Neural progenitor cell (in vitro differentiated cells): ENCODE data around the gene MORN5. TPM values are rescaled to one million over a fixed set of nuclear protein-coding genes. Genes with fewer than 3 reads are reported as not detected.

Source experiments
- DNase-seq: peaks from one replicate; pipeline ENCODE4 v3.0.0-alpha.2; 2016; ENCODE audit warnings: low spot score
- H2AFZ ChIP-seq: fragments of 200-600 bp; sonication (generic); replicated peaks from 2 replicates; pipeline ENCODE4 v1.6.1; 2016; ENCODE audit warnings: antibody characterized with exemption
- H3F3A ChIP-seq: fragments of 200-600 bp; sonication (generic); 2 replicates; pipeline ENCODE4 v1.6.1; 2016; ENCODE audit warnings: antibody characterized with exemption, low read depth
- H3K27ac ChIP-seq: fragments of 200-600 bp; sonication (generic); 2 replicates; pipeline ENCODE4 v1.5.1; 2016; ENCODE audit warnings: mild to moderate bottlenecking
- H3K27me3 ChIP-seq: fragments of 200-600 bp; sonication (generic); 2 replicates; pipeline ENCODE4 v1.6.1; 2016; ENCODE audit warnings: mild to moderate bottlenecking, moderate library complexity
- H3K36me3 ChIP-seq: fragments of 200-600 bp; sonication (generic); 2 replicates; pipeline ENCODE4 v1.5.1; 2016
- H3K4me1 ChIP-seq: fragments of 200-600 bp; sonication (generic); 2 replicates; pipeline ENCODE4 v1.6.1; 2016; ENCODE audit warnings: mixed run types
- H3K4me2 ChIP-seq: fragments of 200-600 bp; sonication (generic); 2 replicates; pipeline ENCODE4 v1.6.1; 2016
- H3K4me3 ChIP-seq: fragments of 200-600 bp; sonication (generic); 2 replicates; pipeline ENCODE4 v1.5.1; 2016
- H3K79me2 ChIP-seq: fragments of 200-600 bp; sonication (generic); 2 replicates; pipeline ENCODE4 v1.6.1; 2016; ENCODE audit warnings: low read depth
- H3K9ac ChIP-seq: fragments of 200-600 bp; sonication (generic); 2 replicates; pipeline ENCODE4 v1.6.1; 2016
- H3K9me3 ChIP-seq: fragments of 200-600 bp; sonication (generic); 2 replicates; pipeline ENCODE4 v1.5.1; 2016; ENCODE audit warnings: low read depth
- H4K20me1 ChIP-seq: fragments of 200-600 bp; sonication (generic); 2 replicates; pipeline ENCODE4 v1.6.1; 2016; ENCODE audit warnings: low read depth
- H3K27ac Mint-ChIP-seq: 3 replicates; pipeline ENCODE4 v1.8.0; 2021; ENCODE audit warnings: mixed read lengths
- H3K27me3 Mint-ChIP-seq: 2 replicates; pipeline ENCODE4 v1.8.0; 2022; ENCODE audit warnings: low read depth, mild to moderate bottlenecking, inconsistent platforms, moderate library complexity, mixed read lengths; ENCODE audit not compliant: insufficient read depth
- H3K36me3 Mint-ChIP-seq: 3 replicates; pipeline ENCODE4 v1.8.0; 2021; ENCODE audit warnings: mixed read lengths
- H3K4me1 Mint-ChIP-seq: 3 replicates; pipeline ENCODE4 v1.8.0; 2021; ENCODE audit warnings: mixed read lengths
- H3K4me3 Mint-ChIP-seq: 3 replicates; pipeline ENCODE4 v1.8.0; 2021; ENCODE audit warnings: mild to moderate bottlenecking, moderate library complexity, mixed read lengths
- H3K9me3 Mint-ChIP-seq: 3 replicates; pipeline ENCODE4 v1.8.0; 2020; ENCODE audit warnings: mixed read lengths
- CTCF ChIP-seq: fragments of 200-600 bp; sonication (generic); IDR thresholded peaks from 2 replicates; pipeline ENCODE4 v1.5.1; 2017; ENCODE audit warnings: antibody characterized with exemption, mild to moderate bottlenecking
- EZH2 ChIP-seq: fragments of 200-600 bp; sonication (generic); IDR thresholded peaks from 2 replicates; pipeline ENCODE4 v1.6.1; 2017; ENCODE audit warnings: antibody characterized with exemption, mild to moderate bottlenecking, moderate library complexity
- EZH2phosphoT487 ChIP-seq: fragments of 200-600 bp; sonication (generic); IDR thresholded peaks from 2 replicates; pipeline ENCODE4 v1.6.1; 2017; ENCODE audit warnings: antibody characterized with exemption
- microRNA-seq: library from miRNA; unstranded; fragments of <30 nt; microRNA quantifications from one replicate; pipeline ENCODE4, GENCODE V29; 2016
- small RNA-seq: library from RNA; depleted of rRNA; stranded (forward); fragments of <200 nt; gene quantifications from one replicate; pipeline ENCODE3, GENCODE V24; 2015
- total RNA-seq: library from RNA; depleted of rRNA; stranded (reverse); fragments of >200 nt; gene quantifications from 2 replicates; pipeline ENCODE4 v1.2.3, GENCODE V29; 2015; ENCODE audit warnings: low replicate concordance

Gene MORN5
- total RNA-seq, 1 donor from 2014 or later, result 3.7 TPM

DNA sequence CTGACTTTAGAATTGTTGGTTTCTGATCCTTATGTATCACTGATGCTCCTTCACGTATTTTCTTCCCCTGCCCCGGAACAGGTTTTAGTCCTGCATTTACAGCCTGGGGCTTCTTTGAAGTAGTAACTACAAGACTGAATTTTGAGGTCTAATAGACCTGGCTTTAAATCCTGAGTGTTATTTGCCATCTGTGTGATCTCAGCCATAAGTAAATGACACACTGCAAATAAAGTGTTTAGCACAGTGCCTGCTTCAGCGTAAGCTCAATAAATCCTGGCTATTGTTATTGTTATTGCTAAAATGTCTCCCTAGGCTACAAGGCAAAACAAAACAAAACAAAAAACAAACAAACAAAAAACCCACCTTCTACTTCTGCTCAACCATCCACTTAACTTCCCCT lies 84.6 kb downstream of the MORN5 start:
- TF ChIP-seq EZH2, result no peak
- TF ChIP-seq EZH2phosphoT487, result no peak
- TF ChIP-seq CTCF, result no peak
- Histone ChIP-seq H3K27ac (no peak overlapping the region), H3K4me1 (no peaks in the 10 kb centered on the region), H4K20me1 (no peaks in the 10 kb centered on the region), H3K9me3 (no peaks in the 10 kb centered on the region), H3K79me2 (no peaks in the 10 kb centered on the region), H3K4me2 (no peak overlapping the region), H3K36me3 (peaks cover 4% of the 10 kb centered on the region), H3K9ac (no peak overlapping the region), H3F3A (no peaks in the 10 kb centered on the region), H3K27me3 (no peaks in the 10 kb centered on the region), H3K4me3 (no peak overlapping the region), H2AFZ (no peak overlapping the region)
- H3K4me1 Mint-ChIP-seq, result no peaks in the 10 kb centered on the region
- no peak overlapping the region for H3K27ac Mint-ChIP-seq
- no peaks in the 10 kb centered on the region for H3K27me3 Mint-ChIP-seq
- no peaks in the 10 kb centered on the region for H3K9me3 Mint-ChIP-seq
- H3K4me3 Mint-ChIP-seq, result no peak overlapping the region
- no peak for DNase-seq
- peaks cover 14% of the 10 kb centered on the region for H3K36me3 Mint-ChIP-seq

DNA sequence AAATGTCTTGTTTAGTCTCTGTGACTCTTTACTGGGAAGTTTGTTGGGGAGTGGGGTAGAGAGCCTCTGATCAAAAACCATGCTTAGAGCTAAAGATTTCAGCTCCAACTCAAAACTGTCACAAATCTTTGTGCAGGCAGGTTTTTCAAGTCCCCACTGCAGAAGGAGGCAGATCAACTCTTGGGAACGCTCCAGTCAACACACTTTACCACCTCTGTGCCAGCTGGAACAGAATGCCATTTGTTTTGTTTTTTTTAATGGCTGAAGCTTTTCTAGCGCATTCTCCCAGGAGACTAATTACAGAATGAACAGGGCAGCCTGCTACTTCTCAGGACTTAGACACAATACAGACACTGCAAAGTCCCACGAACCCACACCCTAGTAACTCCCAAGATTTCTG lies 87.0 kb downstream of the MORN5 start:
- DNase-seq, result no peak
- H3K36me3 ChIP-seq, result peaks cover 5% of the 10 kb centered on the region
- H3K27me3 Mint-ChIP-seq, result no peaks in the 10 kb centered on the region
- no peak for TF ChIP-seq EZH2
- no peak for TF ChIP-seq EZH2phosphoT487
- TF ChIP-seq CTCF, result no peak
- no peaks in the 10 kb centered on the region for H3K27me3 ChIP-seq
- no peak overlapping the region for H2AFZ ChIP-seq
- H3K4me3 ChIP-seq, result no peak overlapping the region
- H3K9ac ChIP-seq, result no peak overlapping the region
- no peaks in the 10 kb centered on the region for H3F3A ChIP-seq
- H3K36me3 Mint-ChIP-seq, result peaks cover 18% of the 10 kb centered on the region
- H3K4me2 ChIP-seq, result no peak overlapping the region
- H3K9me3 Mint-ChIP-seq, result no peaks in the 10 kb centered on the region
- no peak overlapping the region for H3K4me3 Mint-ChIP-seq
- no peaks in the 10 kb centered on the region for H3K4me1 Mint-ChIP-seq
- H3K9me3 ChIP-seq, result no peaks in the 10 kb centered on the region
- H3K27ac Mint-ChIP-seq, result no peak overlapping the region
- no peaks in the 10 kb centered on the region for H3K4me1 ChIP-seq
- no peaks in the 10 kb centered on the region for H3K79me2 ChIP-seq
- no peaks in the 10 kb centered on the region for H4K20me1 ChIP-seq
- H3K27ac ChIP-seq, result no peak overlapping the region

GRCh38 chr9:122248448-122248865 lies 88.7 kb downstream of the MORN5 start:
- TF ChIP-seq CTCF (no peak), EZH2 (no peak)
- H3K36me3 ChIP-seq, result peaks cover 5% of the 10 kb centered on the region
- H3K27ac Mint-ChIP-seq, result no peak overlapping the region

More at GRCh38 chr9:122248448-122248865, 88.7 kb downstream of the MORN5 start:
- Mint-ChIP-seq H3K36me3 (peaks cover 15% of the 10 kb centered on the region), H3K4me1 (no peaks in the 10 kb centered on the region), H3K9me3 (no peaks in the 10 kb centered on the region), H3K27me3 (no peaks in the 10 kb centered on the region), H3K4me3 (no peak overlapping the region)
- no peak overlapping the region for H3K27ac ChIP-seq
- no peaks in the 10 kb centered on the region for H3K27me3 ChIP-seq
- H4K20me1 ChIP-seq, result peaks cover 8% of the 10 kb centered on the region
- H2AFZ ChIP-seq, result no peak overlapping the region
- H3K4me2 ChIP-seq, result no peak overlapping the region
- no peaks in the 10 kb centered on the region for H3F3A ChIP-seq
- no peak overlapping the region for H3K4me3 ChIP-seq
- no peaks in the 10 kb centered on the region for H3K9me3 ChIP-seq
- no peak for DNase-seq
- H3K9ac ChIP-seq, result no peak overlapping the region
- H3K79me2 ChIP-seq, result no peaks in the 10 kb centered on the region
- no peaks in the 10 kb centered on the region for H3K4me1 ChIP-seq

Small RNAs within 50 kb of the gene (microRNA-seq; reads per million reads assigned to microRNA genes)
- gene MIR4478, result not detected

Small RNAs within 50 kb of the gene (small RNA-seq; reads per million reads assigned to genes)
- gene MIR4478, result not detected

Other genes with a start within 250 kb of the MORN5 start
- gene TTLL11, start 66.6 kb upstream of the MORN5 start, total RNA-seq, result 0.75 and 0.84 TPM in 2 replicates
- 33.6 and 49.6 TPM in 2 replicates for gene NDUFA8, start 129 bp upstream of the MORN5 start, total RNA-seq
- 0.93 TPM in 1 of 2 replicates, not detected in the other for gene LHX6, start 69.0 kb downstream of the MORN5 start, total RNA-seq
- 8.4 and 12.9 TPM in 2 replicates for gene RBM18, start 104.9 kb downstream of the MORN5 start, total RNA-seq
- gene MRRF, start 105.0 kb downstream of the MORN5 start, total RNA-seq, result 22.1 and 44.4 TPM in 2 replicates
- gene PTGS1, start 211.1 kb downstream of the MORN5 start, total RNA-seq, result 1.8 and 2.2 TPM in 2 replicates